ENCODE measurements around the gene MFGE8. TPM values are rescaled to one million over a fixed set of nuclear protein-coding genes. Genes with fewer than 3 reads are reported as not detected.

The MFGE8 gene
- total RNA-seq, 2 donors from 2014 or later = 284 to 598 TPM

DNA sequence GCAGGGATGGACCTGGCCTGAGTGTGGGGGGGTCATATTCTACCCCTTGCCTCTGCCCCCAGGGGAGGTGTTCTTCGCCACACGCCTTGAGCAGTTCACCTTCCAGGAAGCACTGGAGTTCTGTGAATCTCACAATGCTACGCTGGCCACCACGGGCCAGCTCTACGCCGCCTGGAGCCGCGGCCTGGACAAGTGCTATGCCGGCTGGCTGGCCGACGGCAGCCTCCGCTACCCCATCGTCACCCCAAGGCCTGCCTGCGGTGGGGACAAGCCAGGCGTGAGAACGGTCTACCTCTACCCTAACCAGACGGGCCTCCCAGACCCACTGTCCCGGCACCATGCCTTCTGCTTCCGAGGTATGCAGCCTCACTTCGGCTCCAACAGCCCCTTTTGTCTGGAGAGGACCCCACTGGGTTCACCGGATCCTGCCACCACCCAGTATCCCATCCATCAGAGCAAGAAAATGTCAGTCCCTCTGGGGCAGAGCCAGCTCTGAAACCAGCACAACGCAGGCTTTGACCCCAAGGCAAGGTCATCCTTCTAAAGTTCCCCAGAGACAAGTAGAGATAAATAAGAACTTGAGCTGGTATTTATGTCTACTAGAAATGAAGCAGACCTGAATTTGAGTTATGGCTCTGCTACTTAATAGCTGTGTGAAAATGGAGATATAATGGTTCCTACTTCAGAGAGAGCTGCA, 63.7 kb downstream of the MFGE8 start:
- Mint-ChIP-seq H3K27ac (no peak overlapping the region), H3K4me1 (no peaks in the 10 kb centered on the region), H3K9me3 (peaks cover 10% of the 10 kb centered on the region), H3K27me3 (ENCODE audit: insufficient read depth) (peaks cover 13% of the 10 kb centered on the region), H3K4me3 (no peak overlapping the region), H3K36me3 (ENCODE audit: low read depth) (no peaks in the 10 kb centered on the region)
- Histone ChIP-seq H3K9ac (ENCODE audit: extremely low read depth, low read length, poor library complexity, severe bottlenecking) (no peak overlapping the region), H3K4me1 (ENCODE audit: control insufficient read depth, insufficient read depth, low read length) (no peaks in the 10 kb centered on the region), H3K4me3 (ENCODE audit: low read length) (no peak overlapping the region), H3K9me3 (ENCODE audit: control insufficient read depth, low read length) (peaks cover 9% of the 10 kb centered on the region), H3K27ac (ENCODE audit: low read depth, low read length) (no peak overlapping the region), H3K36me3 (ENCODE audit: control insufficient read depth, insufficient read depth, low read length) (no peaks in the 10 kb centered on the region), H3K27me3 (ENCODE audit: control insufficient read depth, insufficient read depth, low read length, poor library complexity, severe bottlenecking) (peaks cover 6% of the 10 kb centered on the region)
- WGBS, 2 experiments (ENCODE audit: insufficient coverage in 1 of 2, insufficient read length in 1 of 2) = 91 to 92% methylated on average over 13 to 22 of the region's 22 CpGs
- TF ChIP-seq, protein P1, sequence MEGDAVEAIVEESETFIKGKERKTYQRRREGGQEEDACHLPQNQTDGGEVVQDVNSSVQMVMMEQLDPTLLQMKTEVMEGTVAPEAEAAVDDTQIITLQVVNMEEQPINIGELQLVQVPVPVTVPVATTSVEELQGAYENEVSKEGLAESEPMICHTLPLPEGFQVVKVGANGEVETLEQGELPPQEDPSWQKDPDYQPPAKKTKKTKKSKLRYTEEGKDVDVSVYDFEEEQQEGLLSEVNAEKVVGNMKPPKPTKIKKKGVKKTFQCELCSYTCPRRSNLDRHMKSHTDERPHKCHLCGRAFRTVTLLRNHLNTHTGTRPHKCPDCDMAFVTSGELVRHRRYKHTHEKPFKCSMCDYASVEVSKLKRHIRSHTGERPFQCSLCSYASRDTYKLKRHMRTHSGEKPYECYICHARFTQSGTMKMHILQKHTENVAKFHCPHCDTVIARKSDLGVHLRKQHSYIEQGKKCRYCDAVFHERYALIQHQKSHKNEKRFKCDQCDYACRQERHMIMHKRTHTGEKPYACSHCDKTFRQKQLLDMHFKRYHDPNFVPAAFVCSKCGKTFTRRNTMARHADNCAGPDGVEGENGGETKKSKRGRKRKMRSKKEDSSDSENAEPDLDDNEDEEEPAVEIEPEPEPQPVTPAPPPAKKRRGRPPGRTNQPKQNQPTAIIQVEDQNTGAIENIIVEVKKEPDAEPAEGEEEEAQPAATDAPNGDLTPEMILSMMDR (conservative IDR thresholded peaks at IDR 0.05) = no peak
- DNase-seq = no peak

Other genes starting within 250 kb of the MFGE8 start
- gene ACAN, start 109.9 kb downstream of the MFGE8 start, total RNA-seq = under 1 TPM; 0.38 to 0.75 TPM
- gene HAPLN3, start 17.8 kb downstream of the MFGE8 start, total RNA-seq = 10 to 100 TPM in 1 of 2 donors, 1 to 10 TPM in 1; 5.8 to 15.6 TPM
- gene ABHD2, start 175.1 kb upstream of the MFGE8 start, total RNA-seq = 10 to 100 TPM; 24.1 to 26.0 TPM